Adrenal gland (tissue), 12 donors: ENCODE measurements around the gene TEX52. TPM values are rescaled to one million over a fixed set of nuclear protein-coding genes. Genes with fewer than 3 reads are reported as not detected.

Experiments used
- DNase-seq, 7 donors: peaks; one replicate each; pipeline ENCODE4 v3.0.0-alpha.2; 2019 to 2020
- H3K27ac ChIP-seq, 5 donors: fragments of 200-600 bp; sonication (generic) in 4 of 5; 1 replicate in 3 of 5; 2 replicates in 2 of 5; pipeline versions ENCODE4 v1.5.1 to v1.8.0; 2016 to 2020; ENCODE audit warnings: mild to moderate bottlenecking in 1 of 5
- H3K27me3 ChIP-seq: fragments of 200-600 bp; 2 replicates; pipeline ENCODE4 v1.8.0; 2021
- H3K36me3 ChIP-seq, 2 donors: fragments of 200-600 bp; replicated peaks in 1 of 2; 1 replicate in 1 of 2; 2 replicates in 1 of 2; pipeline versions ENCODE4 v1.5.1 to v1.8.0; 2018 to 2022
- H3K4me1 ChIP-seq, 2 donors: fragments of 200-600 bp; replicated peaks in 1 of 2; 1 replicate in 1 of 2; 2 replicates in 1 of 2; pipeline versions ENCODE4 v1.5.1 to v1.8.0; 2018 to 2021
- H3K4me3 ChIP-seq, 4 donors: fragments of 200-600 bp; sonication (generic) in 3 of 4; one replicate each; pipeline ENCODE4 v1.5.1; 2016 to 2018
- H3K9me3 ChIP-seq, 3 donors: fragments of 200-600 bp; sonication (generic) in 1 of 3; replicated peaks in 1 of 3; 1 replicate in 2 of 3; 2 replicates in 1 of 3; pipeline versions ENCODE4 v1.5.1 to v1.8.0; 2016 to 2021
- POLR2A ChIP-seq, 2 donors: fragments of 450-650 bp; IDR thresholded peaks; one replicate each; pipeline ENCODE4 v1.6.1; 2017; ENCODE audit warnings: antibody characterized with exemption in 2 of 2, mild to moderate bottlenecking in 2 of 2, moderate library complexity in 1 of 2
- WGBS, 4 donors: extraction: QIAGEN DNeasy Blood & Tissue Kit in 2 of 4; methylation state at CpG; one replicate each; pipeline versions ENCODE4 v1.1.5 to v1.1.7; 2013 to 2017; 5-methylcytosine and 5-hydroxymethylcytosine counted together
- intact Hi-C, 2 donors: fragments of 100-400 bp; cut with DNase I; formaldehyde crosslinking; loops; one replicate each; pipeline versions ENCODE4 v1.14.1 to v1.15.0; 2022 to 2023
- polyA plus RNA-seq, 3 donors: library from polyadenylated mRNA; stranded (reverse); fragments of 200-250 nt in 2 of 3; fragments of 350-450 nt in 1 of 3; fragmentation: Illumina TruSeq in 1 of 3; extraction: RNeasy Lipid Tissue Mini Kit (QIAGEN cat#74804) in 1 of 3; gene quantifications; one replicate each; pipeline ENCODE4 v1.2.3, GENCODE V29; 2013 to 2014
- total RNA-seq, 9 donors: library from RNA; depleted of rRNA in 4 of 9; stranded (reverse); fragments of >200 nt in 4 of 9; fragments of 120-200 nt in 1 of 9; fragmentation: NEBNext Ultra II Directional in 1 of 9; extraction: Animal tissue kit (Norgen Biotek cat#: 25700) in 1 of 9; gene quantifications; one replicate each; pipeline versions ENCODE4 v1.1.0 to v1.2.4, GENCODE V29; 2013 to 2023
- TF ChIP-seq, protein P1 (sequence below), 6 experiments: fragments of 450-650 bp in 4 of 6; fragments of 200-600 bp in 2 of 6; sonication (generic) in 1 of 6; IDR thresholded peaks; 1 replicate in 5 of 6; 2 replicates in 1 of 6; pipeline versions ENCODE4 v1.5.1 to v1.8.0; 2016 to 2021; ENCODE audit warnings: antibody characterized with exemption in 6 of 6, mild to moderate bottlenecking in 2 of 6, moderate library complexity in 1 of 6
- donor health status: healthy with polysubstance abuse.
- donor health status: Bipolar disorder and iron deficiency.
- donor health status: DM: yes; HTN: yes; CAD: no.
- donor health status: DM: no; HTN: no; CAD: no.
- donor health status: DM: no; HTN: no; CAD: no.
- donor health status: DM: yes; HTN: yes; CAD: no.

Gene TEX52
- total and polyA plus RNA-seq, 12 donors, result not detected

DNA sequence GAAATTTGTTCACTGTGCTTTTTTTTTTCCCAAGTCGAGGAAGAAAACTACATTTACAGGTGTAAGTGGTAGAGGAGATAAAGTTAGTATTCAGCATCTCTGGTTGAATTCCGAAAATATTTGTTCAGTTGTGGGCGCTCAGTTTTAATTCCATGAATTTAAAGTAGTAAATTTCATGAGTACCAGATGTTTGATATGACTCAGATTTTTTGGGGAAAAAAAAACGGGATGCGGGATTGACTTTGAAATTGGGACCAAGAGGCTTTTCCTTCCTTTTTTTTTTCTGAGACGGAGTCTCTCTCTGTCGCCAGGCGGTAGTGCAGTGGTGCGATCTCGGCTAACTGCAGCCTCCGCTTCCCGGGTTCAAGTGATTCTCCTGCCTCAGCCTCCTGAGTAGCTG, 35.4 kb upstream of the TEX52 start:
- peaks cover 25 to 55% of the 10 kb centered on the region in 2 donors for H3K4me1 ChIP-seq
- peak overlapping the region in 3 of 5 donors; percentile 73 to 99 (median 78) for H3K27ac ChIP-seq
- WGBS, 4 donors, result 76 to 83% (median 80%) methylated on average over 12 of the region's 12 CpGs
- H3K27me3 ChIP-seq, result no peaks in the 10 kb centered on the region
- H3K36me3 ChIP-seq, result no peaks in the 10 kb centered on the region
- intact Hi-C loops, result no loop called here
- peak overlapping the region in 1 of 4 donors; percentile 99 for H3K4me3 ChIP-seq
- no peak for TF ChIP-seq POLR2A (IDR thresholded peaks at IDR 0.05)
- TF ChIP-seq, protein P1, sequence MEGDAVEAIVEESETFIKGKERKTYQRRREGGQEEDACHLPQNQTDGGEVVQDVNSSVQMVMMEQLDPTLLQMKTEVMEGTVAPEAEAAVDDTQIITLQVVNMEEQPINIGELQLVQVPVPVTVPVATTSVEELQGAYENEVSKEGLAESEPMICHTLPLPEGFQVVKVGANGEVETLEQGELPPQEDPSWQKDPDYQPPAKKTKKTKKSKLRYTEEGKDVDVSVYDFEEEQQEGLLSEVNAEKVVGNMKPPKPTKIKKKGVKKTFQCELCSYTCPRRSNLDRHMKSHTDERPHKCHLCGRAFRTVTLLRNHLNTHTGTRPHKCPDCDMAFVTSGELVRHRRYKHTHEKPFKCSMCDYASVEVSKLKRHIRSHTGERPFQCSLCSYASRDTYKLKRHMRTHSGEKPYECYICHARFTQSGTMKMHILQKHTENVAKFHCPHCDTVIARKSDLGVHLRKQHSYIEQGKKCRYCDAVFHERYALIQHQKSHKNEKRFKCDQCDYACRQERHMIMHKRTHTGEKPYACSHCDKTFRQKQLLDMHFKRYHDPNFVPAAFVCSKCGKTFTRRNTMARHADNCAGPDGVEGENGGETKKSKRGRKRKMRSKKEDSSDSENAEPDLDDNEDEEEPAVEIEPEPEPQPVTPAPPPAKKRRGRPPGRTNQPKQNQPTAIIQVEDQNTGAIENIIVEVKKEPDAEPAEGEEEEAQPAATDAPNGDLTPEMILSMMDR (IDR thresholded peaks at IDR 0.05), result no peak
- H3K9me3 ChIP-seq, result no peaks in the 10 kb centered on the region
- no peak for DNase-seq

DNA sequence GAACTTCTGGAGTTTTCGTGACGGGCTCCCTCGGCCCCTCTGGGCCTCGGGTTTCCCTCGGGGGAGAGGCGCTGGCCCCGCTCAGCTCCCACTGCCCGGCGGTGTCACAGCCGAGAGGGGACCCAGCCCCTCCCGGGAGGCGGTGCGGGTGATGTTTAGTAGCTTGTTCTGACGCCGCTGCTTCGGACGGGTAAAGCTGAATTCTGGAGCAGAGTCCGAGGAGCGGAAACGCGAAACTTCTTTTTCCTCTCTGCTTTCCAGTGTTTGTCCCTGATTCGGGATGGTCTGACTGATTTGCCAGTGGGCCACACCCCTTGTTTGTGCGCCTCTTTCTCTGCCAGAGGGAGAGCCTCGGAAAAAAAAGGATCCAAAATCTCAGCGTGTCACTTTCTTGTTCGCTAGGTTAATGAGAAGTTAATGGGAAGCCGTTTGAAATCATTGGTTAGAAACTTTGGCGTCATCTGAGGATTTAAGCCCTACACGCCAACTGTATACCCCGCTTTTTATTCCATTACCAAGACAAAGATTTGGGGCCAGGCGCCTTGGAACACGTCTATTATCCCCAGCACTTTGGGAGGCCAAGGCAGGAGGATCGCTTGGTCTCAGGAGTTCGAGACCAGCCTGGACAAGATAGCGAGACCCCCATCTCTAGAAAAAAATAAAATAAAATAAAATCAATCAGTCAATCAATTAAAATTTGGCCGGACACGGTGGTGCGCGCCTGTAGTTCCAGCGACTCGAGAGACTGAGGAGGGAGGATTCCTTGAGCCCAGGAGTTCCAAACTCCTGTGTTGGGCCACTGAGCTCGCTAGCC, 34.6 kb upstream of the TEX52 start:
- Histone ChIP-seq H3K4me3 (peak overlapping the region; percentile 35 to 99 (median 69)), H3K4me1 (peaks cover 25 to 55% of the 10 kb centered on the region in 2 donors), H3K9me3 (no peaks in the 10 kb centered on the region), H3K27me3 (no peaks in the 10 kb centered on the region), H3K36me3 (no peaks in the 10 kb centered on the region), H3K27ac (peak overlapping the region; percentile 85 to 99 (median 95))
- TF ChIP-seq, protein P1 (IDR thresholded peaks at IDR 0.05), result no peak
- no peak for TF ChIP-seq POLR2A (IDR thresholded peaks at IDR 0.05)
- peak; percentile 60 to 84 (median 77) for DNase-seq
- 20 to 37% (median 27%) methylated on average over 25 to 42 of the region's 42 CpGs for WGBS, 4 donors
- intact Hi-C loops, result no loop called here

DNA sequence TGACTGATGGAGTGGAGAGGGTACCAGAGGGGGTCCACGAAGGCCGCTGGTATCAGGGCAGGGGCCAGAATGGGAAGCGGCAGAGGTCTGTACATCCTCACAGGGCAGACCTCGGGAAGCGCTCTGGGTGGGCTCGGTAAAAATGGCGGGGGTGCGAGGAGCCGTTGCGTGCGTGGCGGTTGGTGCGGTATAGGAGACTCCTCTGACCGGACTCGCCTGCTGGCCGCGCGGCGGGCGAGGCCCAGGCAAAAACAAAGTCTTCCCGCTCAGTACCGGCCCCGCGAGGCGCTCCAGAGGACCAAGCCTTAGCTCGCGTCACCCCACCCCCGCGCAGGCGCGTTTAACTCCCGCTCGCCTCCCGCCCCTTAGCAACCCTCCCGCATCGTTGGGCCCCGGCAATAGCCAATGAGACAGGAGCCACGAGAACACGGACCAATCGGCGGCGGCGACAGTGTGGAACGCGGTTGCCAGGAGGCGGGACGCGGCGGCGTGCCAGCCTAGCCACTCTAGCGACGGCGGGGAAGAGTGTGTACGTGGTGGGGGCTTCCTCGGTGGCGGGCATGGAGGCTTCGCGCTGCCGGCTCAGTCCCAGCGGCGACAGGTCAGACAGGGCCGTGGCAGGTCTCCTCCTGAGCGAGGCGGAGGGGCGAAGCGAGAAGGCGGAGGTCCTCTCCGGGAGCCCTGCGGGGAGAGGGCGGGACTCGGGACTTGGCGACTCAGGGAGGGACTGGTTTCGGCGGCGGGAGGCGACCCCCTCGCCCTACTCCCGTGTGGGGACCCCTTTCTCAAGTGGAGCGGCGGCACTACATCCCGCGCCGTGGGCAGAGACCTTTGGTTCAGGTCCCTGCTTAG, 33.8 kb upstream of the TEX52 start, which contains the start of gene TULP3:
Gene TULP3, plus strand, starts transcription at position 504 of the 852 bp plus-strand sequence. Its CDS starts 57 bp downstream, at position 561.
- peak; percentile 64 to 93 for TF ChIP-seq POLR2A (IDR thresholded peaks at IDR 0.05)
- TF ChIP-seq, protein P1 (IDR thresholded peaks at IDR 0.05), result peak in 1 of 6 experiments; percentile 6
- Histone ChIP-seq H3K4me3 (peak within 1 kb of the TSS; percentile 35 to 99 (median 69)), H3K9me3 (no peaks in the 10 kb centered on the region), H3K4me1 (peaks cover 25 to 49% of the 10 kb centered on the region in 2 donors), H3K27ac (peak within 1 kb of the TSS; percentile 85 to 99 (median 95)), H3K27me3 (no peaks in the 10 kb centered on the region), H3K36me3 (peaks cover 0 to 6% of the 10 kb centered on the region in 2 donors)
- 0 to 1% (median 0%) methylated on average over 13 to 83 of the region's 83 CpGs for WGBS, 4 donors
- intact Hi-C loops, result no loop called here
- DNase-seq, result peak; percentile 99 to 100 (median 99)

DNA sequence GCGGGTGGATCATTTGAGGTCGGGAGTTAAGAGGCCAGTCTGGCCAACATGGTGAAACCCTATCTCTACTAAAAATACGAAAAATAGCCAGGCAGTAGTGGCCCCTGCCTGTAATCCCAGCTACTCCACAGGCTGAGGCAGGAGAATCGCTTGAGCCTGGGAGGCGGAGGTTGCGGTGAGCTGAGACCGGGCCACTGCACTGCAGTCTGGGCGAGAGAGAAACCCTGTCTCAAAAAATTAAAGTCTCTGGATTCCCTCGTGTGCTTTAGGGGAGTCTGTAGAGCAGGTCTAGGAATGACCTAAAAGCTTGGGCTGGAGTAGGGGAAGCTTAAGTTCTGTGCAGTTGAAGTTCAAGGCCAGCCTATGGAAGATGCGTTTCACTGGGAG, 33.2 kb upstream of the TEX52 start:
- TF ChIP-seq, protein P1 (IDR thresholded peaks at IDR 0.05), result no peak
- TF ChIP-seq POLR2A (IDR thresholded peaks at IDR 0.05), result no peak

More for the DNA sequence above, 33.2 kb upstream of the TEX52 start:
- peaks cover 0 to 6% of the 10 kb centered on the region in 2 donors for H3K36me3 ChIP-seq
- H3K27ac ChIP-seq, result peak overlapping the region in 4 of 5 donors; percentile 47 to 99 (median 82)
- no peak for DNase-seq
- 60 to 70% (median 63%) methylated on average over 9 to 10 of the region's 10 CpGs for WGBS, 4 donors
- H3K4me1 ChIP-seq, result peaks cover 25 to 43% of the 10 kb centered on the region in 2 donors
- H3K4me3 ChIP-seq, result peak overlapping the region in 1 of 4 donors; percentile 99
- no peaks in the 10 kb centered on the region for H3K27me3 ChIP-seq
- no peaks in the 10 kb centered on the region for H3K9me3 ChIP-seq
- intact Hi-C loops, result no loop called here
